Fibroblast of lung (primary cell): Measurements from ENCODE around the gene RNF223. TPM values are rescaled to one million over a fixed set of nuclear protein-coding genes. Genes with fewer than 3 reads are reported as not detected.

Source experiments
- DNase-seq, 2 donors: peaks; one replicate each; pipeline versions ENCODE4 v3.0.0 to v3.0.0-alpha.2; 2010; ENCODE audit warnings: low read depth in 2 of 2
- H2AFZ ChIP-seq: 2 replicates; pipeline ENCODE4 v1.5.1; 2012; ENCODE audit warnings: low read length, control low read depth, inconsistent platforms
- H3K27ac ChIP-seq: 2 replicates; pipeline ENCODE4 v1.5.1; 2011; ENCODE audit warnings: low read length, control low read depth; ENCODE audit not compliant: insufficient read depth
- H3K27me3 ChIP-seq: 2 replicates; pipeline ENCODE4 v1.5.1; 2011; ENCODE audit warnings: mild to moderate bottlenecking, low read length; ENCODE audit not compliant: control insufficient read depth, insufficient read depth
- H3K36me3 ChIP-seq: 2 replicates; pipeline ENCODE4 v1.5.1; 2011; ENCODE audit warnings: low read length; ENCODE audit not compliant: control insufficient read depth, insufficient read depth
- H3K4me1 ChIP-seq: 2 replicates; pipeline ENCODE4 v1.5.1; 2011; ENCODE audit warnings: low read length; ENCODE audit not compliant: control insufficient read depth, insufficient read depth; ENCODE audit errors: extremely low read depth
- H3K4me2 ChIP-seq: 2 replicates; pipeline ENCODE4 v1.5.1; 2011; ENCODE audit warnings: low read length, control low read depth; ENCODE audit not compliant: insufficient read depth; ENCODE audit errors: extremely low read depth
- H3K4me3 ChIP-seq, 4 experiments: fragments of 200-600 bp in 1 of 4; sonication (generic) in 1 of 4; replicated peaks in 1 of 4; 2 replicates each; pipeline ENCODE4 v1.5.1; 2011 to 2016; ENCODE audit warnings: low read length in 4 of 4, low read depth in 3 of 4, mild to moderate bottlenecking in 3 of 4, control low read depth in 2 of 4, inconsistent platforms in 1 of 4, mixed read lengths in 1 of 4; ENCODE audit not compliant: insufficient read depth in 1 of 4; ENCODE audit errors: control extremely low read depth in 1 of 4
- H3K79me2 ChIP-seq: 2 replicates; pipeline ENCODE4 v1.5.1; 2012; ENCODE audit warnings: mild to moderate bottlenecking, low read length, inconsistent platforms; ENCODE audit not compliant: control insufficient read depth, insufficient read depth
- H3K9ac ChIP-seq: 2 replicates; pipeline ENCODE4 v1.5.1; 2011; ENCODE audit warnings: mild to moderate bottlenecking, low read length, control low read depth; ENCODE audit not compliant: insufficient read depth
- H3K9me3 ChIP-seq: 2 replicates; pipeline ENCODE4 v1.5.1; 2012; ENCODE audit warnings: low read depth, low read length; ENCODE audit not compliant: control insufficient read depth, insufficient read depth
- H4K20me1 ChIP-seq: 2 replicates; pipeline ENCODE4 v1.5.1; 2011; ENCODE audit warnings: low read length; ENCODE audit not compliant: control insufficient read depth, insufficient read depth; ENCODE audit errors: extremely low read depth
- CTCF ChIP-seq, 2 donors: IDR thresholded peaks in 1 of 2; conservative IDR thresholded peaks in 1 of 2; 1 replicate in 1 of 2; 2 replicates in 1 of 2; pipeline ENCODE4 v1.5.1; 2011 to 2012; ENCODE audit warnings: low read length in 2 of 2, control low read depth in 1 of 2, inconsistent platforms in 1 of 2, low read depth in 1 of 2, mild to moderate bottlenecking in 1 of 2
- EZH2 ChIP-seq: IDR thresholded peaks from 2 replicates; pipeline ENCODE4 v1.5.1; 2012; ENCODE audit warnings: low read length, control low read depth, mild to moderate bottlenecking; ENCODE audit errors: missing control alignments
- polyA plus RNA-seq, 2 donors: library from polyadenylated mRNA; depleted of rRNA in 1 of 2; stranded (reverse) in 1 of 2; unstranded in 1 of 2; fragments of >200 nt; gene quantifications; 2 replicates each; pipeline ENCODE4 v1.2.1, GENCODE V29; 2011 to 2012; ENCODE audit warnings: missing spikeins in 1 of 2
- total RNA-seq: library from RNA; depleted of rRNA; stranded (reverse); fragments of >200 nt; gene quantifications from 2 replicates; pipeline ENCODE4 v1.2.1, GENCODE V29; 2014

RNF223 gene
- total and polyA plus RNA-seq, 2 donors (not counting 1 experiment from before 2014, with no cell fraction given) = not detected

GRCh38 chr1:1062348-1063163 lies 11.6 kb downstream of the RNF223 start:
- H3K79me2 ChIP-seq = no peaks in the 10 kb centered on the region
- peak overlapping the region; percentile 37 for H3K9ac ChIP-seq
- no peak overlapping the region for H2AFZ ChIP-seq
- H3K27me3 ChIP-seq = peaks cover 2% of the 10 kb centered on the region
- DNase-seq = peak in 1 of 2 donors; percentile 20
- peak overlapping the region; percentile 8 for H3K27ac ChIP-seq
- H3K9me3 ChIP-seq = no peaks in the 10 kb centered on the region
- no peaks in the 10 kb centered on the region for H3K36me3 ChIP-seq
- H3K4me2 ChIP-seq = peak overlapping the region; percentile 54
- no peak overlapping the region for H3K4me3 ChIP-seq
- H4K20me1 ChIP-seq = no peaks in the 10 kb centered on the region
- TF ChIP-seq EZH2 = no peak
- TF ChIP-seq CTCF (conservative IDR thresholded peaks at IDR 0.05 in 1 of 2, IDR thresholded peaks at IDR 0.05 in 1 of 2; ENCODE audit: low read depth in 1 of 2, low read length in 2 of 2) = no peak
- peaks cover 16% of the 10 kb centered on the region for H3K4me1 ChIP-seq

GRCh38 chr1:1061682-1062345 lies 12.3 kb downstream of the RNF223 start:
- Histone ChIP-seq H3K36me3 (no peaks in the 10 kb centered on the region), H3K9me3 (no peaks in the 10 kb centered on the region), H3K27ac (no peak overlapping the region), H4K20me1 (no peaks in the 10 kb centered on the region), H3K4me2 (peak overlapping the region; percentile 54), H3K9ac (no peak overlapping the region), H3K4me1 (peaks cover 16% of the 10 kb centered on the region), H3K27me3 (peaks cover 2% of the 10 kb centered on the region), H3K4me3 (no peak overlapping the region), H3K79me2 (no peaks in the 10 kb centered on the region), H2AFZ (no peak overlapping the region)
- peak in 1 of 2 donors; percentile 50 for DNase-seq
- TF ChIP-seq EZH2 (no peak), CTCF (conservative IDR thresholded peaks at IDR 0.05 in 1 of 2, IDR thresholded peaks at IDR 0.05 in 1 of 2; ENCODE audit: low read depth in 1 of 2, low read length in 2 of 2) (no peak)

GRCh38 chr1:1060281-1061000 lies 13.7 kb downstream of the RNF223 start:
- H3K4me3 ChIP-seq = peak overlapping the region in 1 of 4 experiments; percentile 14
- no peaks in the 10 kb centered on the region for H3K36me3 ChIP-seq
- no peaks in the 10 kb centered on the region for H3K9me3 ChIP-seq
- H4K20me1 ChIP-seq = no peaks in the 10 kb centered on the region
- no peaks in the 10 kb centered on the region for H3K79me2 ChIP-seq
- peaks cover 2% of the 10 kb centered on the region for H3K27me3 ChIP-seq
- no peak overlapping the region for H3K27ac ChIP-seq
- TF ChIP-seq CTCF (conservative IDR thresholded peaks at IDR 0.05 in 1 of 2, IDR thresholded peaks at IDR 0.05 in 1 of 2; ENCODE audit: low read depth in 1 of 2, low read length in 2 of 2) = no peak
- TF ChIP-seq EZH2 = no peak
- H2AFZ ChIP-seq = no peak overlapping the region
- peak overlapping the region; percentile 44 for H3K4me2 ChIP-seq
- DNase-seq = no peak
- peaks cover 16% of the 10 kb centered on the region for H3K4me1 ChIP-seq
- no peak overlapping the region for H3K9ac ChIP-seq
